Fibroblast of upper back skin (primary cell): ENCODE results near the gene POTEB.
"Not testable (repeated sequence)": the region's sequence is repeated elsewhere in the genome, so short reads cannot be mapped to it uniquely, and the experiment has no call there.

Source experiments
- DNase-seq: peaks from one replicate; pipeline ENCODE4 v3.0.0-alpha.2; 2013

The POTEB gene

DNA sequence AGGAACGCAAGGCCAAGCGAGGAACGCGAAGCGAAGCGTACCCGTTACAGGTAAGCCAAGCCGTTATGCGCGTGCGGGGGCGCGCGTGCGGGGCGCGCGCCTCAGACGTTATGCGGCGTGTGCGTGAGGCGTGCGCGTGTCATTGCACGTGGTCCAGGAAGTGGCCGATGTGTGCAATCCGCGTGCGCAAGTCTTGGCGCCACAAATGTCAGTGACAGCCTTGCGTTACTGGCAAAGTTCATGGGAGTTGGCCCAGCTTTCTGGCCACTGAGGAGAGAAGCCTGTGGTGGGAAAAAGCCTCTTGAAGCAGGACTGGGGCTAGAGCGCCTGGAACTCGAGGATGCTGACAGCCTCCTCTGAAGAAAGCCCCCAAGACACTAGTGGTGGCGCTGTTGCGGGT is at the start of gene POTEB:
Gene POTEB, minus strand, starts transcription at position 101 of the 400 bp plus-strand sequence. CDS start 489 bp downstream, outside the sequence.
- not testable (repeated sequence) for DNase-seq

DNA sequence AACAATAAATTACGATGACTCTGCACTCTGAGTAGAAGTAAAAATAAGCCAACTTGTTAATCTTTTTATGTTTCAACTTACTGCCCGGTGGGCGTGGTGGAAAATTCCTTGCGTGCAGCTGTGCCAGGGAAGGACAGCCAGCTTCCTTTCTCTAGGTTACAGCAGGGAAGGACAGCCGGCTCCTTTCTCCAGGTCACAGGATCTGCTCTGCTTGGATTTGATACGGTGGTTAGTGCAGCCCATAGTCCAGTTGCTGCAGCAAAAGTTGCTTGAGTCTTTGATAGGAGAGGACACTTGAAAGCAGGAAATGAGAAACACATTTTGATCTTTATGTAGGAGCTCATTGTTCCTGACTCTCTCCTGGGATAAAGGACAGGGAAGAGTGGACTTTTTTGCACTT is 13.4 kb upstream of the POTEB start:
- not testable (repeated sequence) for DNase-seq

DNA sequence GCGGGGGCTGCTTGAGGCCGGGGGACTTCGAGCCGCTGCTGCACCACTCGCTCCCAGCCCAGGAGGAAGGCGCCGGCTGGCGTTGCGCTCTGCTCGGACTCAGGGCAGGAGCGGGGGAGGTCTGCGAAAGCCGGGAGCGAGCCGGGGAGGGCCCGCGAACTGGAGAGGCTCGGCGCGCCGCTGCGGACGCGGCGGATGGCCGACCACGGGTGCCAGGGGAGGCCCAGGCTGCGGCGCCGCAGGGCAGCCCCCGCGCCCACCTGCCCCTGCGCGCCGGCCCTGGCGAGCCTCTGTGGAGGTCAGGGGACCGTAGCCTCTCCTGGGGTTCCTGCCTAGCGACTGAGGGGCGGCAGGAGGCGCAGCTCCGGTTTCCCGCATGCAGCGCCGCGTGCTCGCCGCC is 12.0 kb upstream of the POTEB start:
- DNase-seq = not testable (repeated sequence)

DNA sequence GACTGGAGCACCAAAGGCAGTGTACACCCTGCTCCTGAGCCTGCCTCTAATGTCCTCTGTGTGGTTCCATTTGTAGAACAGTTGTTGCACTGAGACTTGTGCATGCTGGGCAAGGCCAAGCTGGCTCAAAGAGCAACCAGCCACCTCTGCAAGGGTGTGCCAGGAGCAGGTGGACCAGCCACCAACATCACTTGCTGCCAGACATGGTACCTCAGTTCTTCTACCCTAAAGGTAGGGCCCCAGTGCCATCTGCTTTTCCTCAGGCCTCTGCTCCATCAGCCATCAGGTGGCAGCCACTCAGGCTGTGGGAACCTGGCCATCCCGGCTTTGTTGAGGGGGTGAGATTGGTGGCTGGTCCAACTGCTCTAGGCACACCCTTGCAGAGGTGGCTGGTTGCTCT is 38.7 kb downstream of the POTEB start:
- not testable (repeated sequence) for DNase-seq
